Kidney epithelial cell (primary cell): ENCODE data around the gene ARHGAP4. TPM values are rescaled to one million over a fixed set of nuclear protein-coding genes. Genes with fewer than 3 reads are reported as not detected.

Experiments
- DNase-seq: peaks from one replicate; pipeline ENCODE4 v3.0.0-alpha.2; 2010; ENCODE audit warnings: low read depth
- H3K27me3 ChIP-seq: 2 replicates; pipeline ENCODE4 v1.6.0; 2011; ENCODE audit warnings: low read length; ENCODE audit not compliant: control insufficient read depth, insufficient read depth
- H3K36me3 ChIP-seq: 2 replicates; pipeline ENCODE4 v1.5.1; 2011; ENCODE audit warnings: low read length; ENCODE audit not compliant: control insufficient read depth, insufficient read depth
- H3K4me3 ChIP-seq: 2 replicates; pipeline ENCODE4 v1.5.1; 2011; ENCODE audit warnings: low read depth, mild to moderate bottlenecking, control low read depth, low read length
- total RNA-seq: library from RNA; depleted of rRNA; stranded (reverse); fragments of >200 nt; gene quantifications from 2 replicates; pipeline ENCODE4 v1.2.3, GENCODE V29; 2015
- TF ChIP-seq, protein P1 (sequence below): IDR thresholded peaks from 2 replicates; pipeline ENCODE4 v1.5.1; 2011; ENCODE audit warnings: mild to moderate bottlenecking, moderate library complexity, low read length, control low read depth, inconsistent platforms; ENCODE audit not compliant: insufficient read depth, poor library complexity, severe bottlenecking

ARHGAP4 gene
- total RNA-seq, 1 donor from 2014 or later = 12.7 TPM

DNA sequence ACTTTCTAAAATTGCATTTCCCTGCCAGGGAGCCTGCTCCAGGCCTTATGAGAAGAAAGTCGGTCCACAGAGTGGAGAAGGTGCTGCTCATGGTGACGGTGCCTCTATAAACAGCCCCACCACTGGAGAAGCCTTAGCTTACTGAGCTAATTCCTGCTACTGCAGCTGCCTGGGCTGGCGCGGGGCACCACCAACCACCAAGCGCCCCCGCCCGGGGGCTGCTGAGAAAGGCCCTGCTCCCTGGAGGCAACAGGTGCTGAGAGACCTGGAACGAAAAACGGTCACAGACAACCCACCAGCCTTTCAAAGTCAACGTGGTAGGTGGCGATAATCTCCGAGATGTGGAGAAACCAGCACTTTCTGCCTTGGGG lies 42.7 kb upstream of the ARHGAP4 start:
- DNase-seq = no peak
- H3K27me3 ChIP-seq = no peaks in the 10 kb centered on the region
- no peaks in the 10 kb centered on the region for H3K36me3 ChIP-seq
- peak overlapping the region; percentile 81 for H3K4me3 ChIP-seq
- TF ChIP-seq, protein P1, sequence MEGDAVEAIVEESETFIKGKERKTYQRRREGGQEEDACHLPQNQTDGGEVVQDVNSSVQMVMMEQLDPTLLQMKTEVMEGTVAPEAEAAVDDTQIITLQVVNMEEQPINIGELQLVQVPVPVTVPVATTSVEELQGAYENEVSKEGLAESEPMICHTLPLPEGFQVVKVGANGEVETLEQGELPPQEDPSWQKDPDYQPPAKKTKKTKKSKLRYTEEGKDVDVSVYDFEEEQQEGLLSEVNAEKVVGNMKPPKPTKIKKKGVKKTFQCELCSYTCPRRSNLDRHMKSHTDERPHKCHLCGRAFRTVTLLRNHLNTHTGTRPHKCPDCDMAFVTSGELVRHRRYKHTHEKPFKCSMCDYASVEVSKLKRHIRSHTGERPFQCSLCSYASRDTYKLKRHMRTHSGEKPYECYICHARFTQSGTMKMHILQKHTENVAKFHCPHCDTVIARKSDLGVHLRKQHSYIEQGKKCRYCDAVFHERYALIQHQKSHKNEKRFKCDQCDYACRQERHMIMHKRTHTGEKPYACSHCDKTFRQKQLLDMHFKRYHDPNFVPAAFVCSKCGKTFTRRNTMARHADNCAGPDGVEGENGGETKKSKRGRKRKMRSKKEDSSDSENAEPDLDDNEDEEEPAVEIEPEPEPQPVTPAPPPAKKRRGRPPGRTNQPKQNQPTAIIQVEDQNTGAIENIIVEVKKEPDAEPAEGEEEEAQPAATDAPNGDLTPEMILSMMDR = no peak

DNA sequence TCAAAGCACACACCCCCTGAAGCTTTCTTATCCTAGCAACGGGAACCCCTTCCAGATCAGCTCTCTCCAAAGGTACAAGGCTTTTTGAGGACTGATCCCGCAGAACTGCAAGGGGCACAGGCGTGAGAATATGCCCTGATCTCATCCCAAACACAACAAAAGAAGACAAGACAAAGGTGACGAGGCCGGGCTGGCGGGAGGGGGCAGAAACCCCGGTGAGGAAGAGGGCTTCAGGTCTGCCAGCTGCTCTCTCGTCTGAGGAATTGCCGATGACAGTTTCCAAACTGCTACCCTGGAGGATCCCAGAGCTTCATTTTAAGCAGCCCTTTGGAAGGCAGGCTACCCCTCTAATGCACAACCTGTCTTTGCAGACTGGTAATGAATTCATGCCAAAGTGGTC lies 42.2 kb upstream of the ARHGAP4 start:
- Histone ChIP-seq H3K4me3 (no peak overlapping the region), H3K36me3 (no peaks in the 10 kb centered on the region)

GRCh38 chrX:153967536-153968224 lies 41.6 kb upstream of the ARHGAP4 start:
- H3K4me3 ChIP-seq = no peak overlapping the region
- no peaks in the 10 kb centered on the region for H3K36me3 ChIP-seq
- TF ChIP-seq, protein P1 = no peak
- no peaks in the 10 kb centered on the region for H3K27me3 ChIP-seq
- no peak for DNase-seq

More for the DNA sequence above, 42.2 kb upstream of the ARHGAP4 start:
- H3K27me3 ChIP-seq = no peaks in the 10 kb centered on the region
- TF ChIP-seq, protein P1 = no peak
- no peak for DNase-seq

DNA sequence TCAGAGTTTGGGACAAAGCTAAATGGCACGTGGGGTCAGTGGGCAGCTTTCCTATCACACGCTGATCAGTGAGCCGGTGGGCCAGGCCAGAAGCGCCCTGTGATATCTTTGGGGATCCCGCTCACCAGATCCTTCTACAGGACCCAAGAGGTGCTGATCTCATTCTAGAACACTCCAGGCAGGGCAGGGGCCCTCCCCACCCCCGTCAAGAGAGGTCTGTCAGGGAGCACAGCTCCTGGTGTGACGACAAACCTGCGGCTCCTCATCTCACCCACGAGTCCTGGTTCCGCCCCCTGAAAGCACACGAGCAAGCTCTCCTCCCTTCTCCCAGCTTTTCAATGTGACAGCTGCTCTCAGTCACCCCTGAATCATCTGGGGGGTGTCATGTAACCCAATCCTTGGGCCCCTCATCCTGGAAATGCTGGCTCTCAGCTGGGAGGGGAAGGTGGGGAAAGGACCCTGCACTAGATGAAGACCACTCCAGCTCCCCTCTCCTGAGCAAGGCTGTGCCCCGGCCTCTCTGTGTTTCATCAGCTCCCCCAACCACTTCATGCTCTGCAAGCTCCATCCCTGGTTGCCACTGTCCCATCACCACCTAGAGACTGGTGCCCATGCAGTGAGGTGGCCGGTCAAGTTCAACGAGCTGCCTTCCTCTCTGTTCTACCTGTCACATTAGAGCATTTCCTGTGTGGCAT lies 40.9 kb upstream of the ARHGAP4 start:
- H3K4me3 ChIP-seq = no peak overlapping the region
- DNase-seq = no peak
- peaks cover 2% of the 10 kb centered on the region for H3K36me3 ChIP-seq
- no peaks in the 10 kb centered on the region for H3K27me3 ChIP-seq
- TF ChIP-seq, protein P1 = no peak

GRCh38 chrX:153966283-153966688 lies 40.2 kb upstream of the ARHGAP4 start:
- TF ChIP-seq, protein P1 = no peak
- H3K4me3 ChIP-seq = no peak overlapping the region
- no peaks in the 10 kb centered on the region for H3K27me3 ChIP-seq
- DNase-seq = no peak
- peaks cover 2% of the 10 kb centered on the region for H3K36me3 ChIP-seq
